ENCODE measurements around the gene DNAL4. TPM values are rescaled to one million over a fixed set of nuclear protein-coding genes. Genes with fewer than 3 reads are reported as not detected.

DNAL4 gene
- total RNA-seq, 1 donor, result 11.2 TPM

DNA sequence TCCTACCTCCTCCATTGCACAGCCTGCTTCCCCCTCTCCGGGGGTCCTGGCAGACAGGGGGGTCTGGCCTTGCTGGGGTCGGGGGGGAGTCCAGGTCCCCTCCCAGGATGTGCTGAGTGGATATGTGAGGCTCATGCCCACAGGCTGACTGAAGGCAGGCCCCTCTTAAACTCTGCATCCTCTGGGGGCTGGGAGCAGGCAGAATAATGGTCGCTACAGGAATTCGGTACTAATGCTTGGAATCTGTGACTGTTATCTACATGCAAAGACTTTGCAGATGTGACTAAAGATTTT is 36.5 kb downstream of the DNAL4 start:
- no peak for DNase-seq (ENCODE audit: low read depth)
- no peak overlapping the region for H3K4me3 ChIP-seq (ENCODE audit: low read depth, low read length)
- TF ChIP-seq, protein P1, sequence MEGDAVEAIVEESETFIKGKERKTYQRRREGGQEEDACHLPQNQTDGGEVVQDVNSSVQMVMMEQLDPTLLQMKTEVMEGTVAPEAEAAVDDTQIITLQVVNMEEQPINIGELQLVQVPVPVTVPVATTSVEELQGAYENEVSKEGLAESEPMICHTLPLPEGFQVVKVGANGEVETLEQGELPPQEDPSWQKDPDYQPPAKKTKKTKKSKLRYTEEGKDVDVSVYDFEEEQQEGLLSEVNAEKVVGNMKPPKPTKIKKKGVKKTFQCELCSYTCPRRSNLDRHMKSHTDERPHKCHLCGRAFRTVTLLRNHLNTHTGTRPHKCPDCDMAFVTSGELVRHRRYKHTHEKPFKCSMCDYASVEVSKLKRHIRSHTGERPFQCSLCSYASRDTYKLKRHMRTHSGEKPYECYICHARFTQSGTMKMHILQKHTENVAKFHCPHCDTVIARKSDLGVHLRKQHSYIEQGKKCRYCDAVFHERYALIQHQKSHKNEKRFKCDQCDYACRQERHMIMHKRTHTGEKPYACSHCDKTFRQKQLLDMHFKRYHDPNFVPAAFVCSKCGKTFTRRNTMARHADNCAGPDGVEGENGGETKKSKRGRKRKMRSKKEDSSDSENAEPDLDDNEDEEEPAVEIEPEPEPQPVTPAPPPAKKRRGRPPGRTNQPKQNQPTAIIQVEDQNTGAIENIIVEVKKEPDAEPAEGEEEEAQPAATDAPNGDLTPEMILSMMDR (IDR thresholded peaks at IDR 0.05; ENCODE audit: insufficient read depth, low read depth, low read length), result no peak

DNA sequence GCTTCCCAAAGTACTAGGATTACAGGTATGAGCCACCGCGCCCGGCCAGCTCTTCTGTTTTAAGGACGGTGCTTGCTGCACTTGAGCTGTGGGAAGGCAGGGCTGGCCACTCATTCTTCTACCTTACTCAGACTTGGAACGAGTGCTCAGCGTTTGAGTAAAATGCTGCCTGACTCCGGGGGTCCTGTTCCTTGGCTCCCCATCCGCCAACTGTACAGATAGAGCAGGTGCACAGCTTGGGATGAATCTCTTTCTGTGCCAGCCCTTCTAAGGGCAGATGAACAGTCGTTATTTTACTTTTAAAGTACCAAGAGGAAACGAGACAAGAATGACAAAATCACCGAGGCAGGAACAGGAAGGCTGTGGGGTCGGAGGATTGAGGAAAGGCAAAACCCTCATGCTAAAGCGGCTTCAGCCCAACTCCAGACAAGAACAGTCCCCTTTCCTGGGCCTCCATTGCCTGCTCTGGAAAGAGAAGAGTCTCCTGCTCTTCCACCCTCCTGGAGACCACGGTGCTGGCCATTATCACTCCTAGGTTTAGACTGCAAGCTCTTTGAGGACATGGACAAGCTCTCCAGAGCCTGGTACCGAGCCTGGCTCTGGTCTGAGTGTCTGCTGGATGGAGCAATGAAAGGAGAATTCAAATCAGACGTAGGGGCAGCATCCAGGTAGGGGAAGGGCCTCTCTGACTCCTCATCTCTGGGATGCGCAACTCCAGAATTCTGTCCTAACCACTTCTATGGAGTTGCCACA is 37.1 kb downstream of the DNAL4 start:
- TF ChIP-seq, protein P1 (IDR thresholded peaks at IDR 0.05; ENCODE audit: insufficient read depth, low read depth, low read length), result no peak
- peak overlapping the region; percentile 68 for H3K4me3 ChIP-seq (ENCODE audit: low read depth, low read length)
- no peak for DNase-seq (ENCODE audit: low read depth)

DNA sequence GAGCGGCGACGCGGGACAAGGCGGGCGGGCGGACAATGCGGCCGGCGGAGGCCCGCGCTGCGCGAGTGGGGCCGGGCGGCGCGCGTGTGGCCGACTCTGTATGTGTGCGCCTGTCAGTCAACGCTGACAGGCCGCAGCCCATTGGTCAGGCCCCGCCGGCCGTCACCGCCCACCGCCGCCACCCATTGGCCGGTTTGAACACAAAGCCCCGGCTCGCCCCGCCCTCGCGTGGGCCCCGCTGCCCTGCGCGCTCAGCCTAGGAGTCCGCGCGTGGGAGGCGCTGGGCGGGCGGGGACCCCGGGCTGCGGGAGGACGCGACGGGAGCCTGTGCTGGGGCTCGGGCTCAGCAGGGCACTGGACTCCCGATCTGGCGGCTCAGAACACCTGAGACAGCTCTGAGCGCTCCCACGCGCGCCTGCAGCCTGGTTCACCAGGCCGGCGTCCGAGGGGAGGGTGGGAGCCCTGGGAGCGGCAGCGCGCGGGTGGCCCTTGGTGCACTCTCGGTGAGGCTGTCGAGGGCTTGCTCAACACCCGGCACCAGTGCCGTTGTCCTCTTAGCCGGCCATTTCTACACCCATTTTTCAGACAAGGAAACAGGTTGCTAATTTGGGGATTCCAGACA is 37.9 kb downstream of the DNAL4 start, which contains the start of gene SUN2:
TSS of gene SUN2 (minus strand) at position 88 of the 622 bp plus-strand sequence. CDS start 3,370 bp downstream, outside the sequence.
- peak within 1 kb of the TSS; percentile 68 for H3K4me3 ChIP-seq (ENCODE audit: low read depth, low read length)
- TF ChIP-seq, protein P1 (IDR thresholded peaks at IDR 0.05; ENCODE audit: insufficient read depth, low read depth, low read length), result no peak
- peak; percentile 83 for DNase-seq (ENCODE audit: low read depth)

DNA sequence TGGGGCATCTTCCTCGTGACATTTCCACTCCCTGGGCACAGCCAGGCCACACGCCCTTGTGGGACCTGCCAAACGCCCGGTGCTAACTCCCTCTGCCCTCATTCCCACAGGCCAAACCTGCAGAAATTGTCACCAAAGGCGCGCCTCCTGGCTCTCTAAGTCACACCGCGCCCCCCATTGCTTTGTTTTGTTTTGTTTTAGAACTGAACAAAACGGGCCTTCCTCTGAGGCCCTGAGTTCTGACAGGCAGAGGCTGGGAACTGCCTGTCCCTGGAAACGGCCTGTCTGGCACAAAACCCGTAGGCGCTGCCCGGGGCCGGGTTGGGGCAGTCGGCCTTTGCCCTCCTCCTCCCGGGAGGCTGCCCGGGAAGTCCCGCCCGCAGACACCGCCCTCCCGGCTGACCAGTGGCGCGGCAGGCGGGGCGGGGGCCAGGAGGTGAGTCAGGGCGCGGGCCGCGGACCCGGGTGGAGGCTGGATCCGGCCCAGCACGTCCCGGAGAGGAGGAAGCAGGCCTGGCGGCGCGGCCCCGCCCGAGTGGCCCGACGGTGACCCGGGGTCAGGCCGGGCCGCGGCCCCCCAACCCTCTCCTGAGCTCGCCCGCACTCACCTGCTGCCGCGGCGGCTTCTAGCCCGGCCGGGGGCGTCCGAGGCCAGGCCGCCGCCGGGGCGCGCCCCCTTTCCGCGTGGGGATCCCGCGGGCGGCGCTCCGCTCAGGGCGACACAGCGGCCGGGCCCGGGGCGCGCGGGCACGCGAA is 38.6 kb downstream of the DNAL4 start:
- TF ChIP-seq, protein P1 (IDR thresholded peaks at IDR 0.05; ENCODE audit: insufficient read depth, low read depth, low read length), result no peak
- DNase-seq (ENCODE audit: low read depth), result peak; percentile 74
- H3K4me3 ChIP-seq (ENCODE audit: low read depth, low read length), result peak overlapping the region; percentile 68

DNA sequence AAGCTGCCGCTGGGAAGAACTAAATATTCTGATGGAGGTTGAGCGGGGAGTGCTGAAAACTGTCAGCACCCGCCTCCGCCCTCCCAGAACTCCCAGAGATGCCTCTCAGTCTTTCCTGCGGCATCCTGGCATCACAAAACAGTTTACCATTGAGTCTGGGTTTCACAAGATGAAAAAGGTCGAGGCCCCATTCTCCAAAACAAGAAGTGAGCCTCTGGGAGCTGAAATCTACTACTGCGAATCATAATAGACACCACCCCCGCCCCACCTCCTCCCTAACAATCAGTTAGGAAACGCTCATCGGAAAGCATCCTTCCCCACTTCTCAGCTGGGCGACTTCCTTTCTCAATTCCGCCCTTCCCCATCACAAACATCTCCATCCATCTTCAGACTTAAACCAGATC is 39.2 kb downstream of the DNAL4 start:
- TF ChIP-seq, protein P1 (IDR thresholded peaks at IDR 0.05; ENCODE audit: insufficient read depth, low read depth, low read length), result no peak
- H3K4me3 ChIP-seq (ENCODE audit: low read depth, low read length), result peak overlapping the region; percentile 68
- DNase-seq (ENCODE audit: low read depth), result peak; percentile 44

DNA sequence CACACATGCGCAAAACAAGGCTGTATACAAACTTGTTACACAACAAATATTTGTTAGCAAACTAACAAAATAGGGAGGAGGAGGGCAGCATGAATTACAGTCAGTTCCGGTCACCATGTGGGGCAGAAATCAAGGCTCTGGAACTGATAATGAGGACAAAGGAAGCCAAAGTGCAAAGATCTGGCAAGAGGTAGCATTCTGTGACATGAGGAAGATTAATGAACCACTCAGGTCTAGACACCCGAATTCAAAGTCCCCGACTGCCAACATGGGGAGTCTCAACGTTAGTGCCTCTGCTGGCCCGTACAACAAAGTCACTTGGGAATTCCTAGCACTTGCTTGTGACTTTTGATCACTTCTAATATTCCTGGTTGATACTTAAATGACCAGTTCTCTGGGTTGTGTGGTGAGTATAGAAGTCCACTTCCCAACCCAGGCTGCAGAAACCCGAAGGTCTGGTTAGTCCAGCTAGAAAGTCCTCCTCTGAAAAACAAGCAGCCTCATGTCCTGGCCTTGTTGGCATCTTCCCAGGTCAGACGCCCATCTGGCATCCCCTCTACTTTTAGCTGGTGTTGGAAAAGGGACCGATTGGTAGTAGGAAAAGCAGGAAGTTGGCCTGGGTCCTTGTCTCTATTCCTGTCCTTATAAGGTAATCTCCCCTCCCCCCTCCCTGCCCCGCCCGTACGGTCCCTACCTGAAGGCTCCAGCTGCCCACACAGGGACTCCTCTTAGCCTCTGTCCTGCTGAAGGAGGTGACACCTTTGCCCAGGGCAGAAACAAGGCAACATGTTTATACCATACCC is 39.8 kb downstream of the DNAL4 start:
- peak overlapping the region; percentile 68 for H3K4me3 ChIP-seq (ENCODE audit: low read depth, low read length)
- TF ChIP-seq, protein P1 (IDR thresholded peaks at IDR 0.05; ENCODE audit: insufficient read depth, low read depth, low read length), result no peak
- DNase-seq (ENCODE audit: low read depth), result peak; percentile 27

All from fibroblast of villous mesenchyme (primary cell).